OCI-LY7 (cell line): ENCODE measurements around the gene RNF208. TPM values are rescaled to one million over a fixed set of nuclear protein-coding genes. Genes with fewer than 3 reads are reported as not detected.
A peak's percentile ranks its signal among the peaks of the same experiment; 100 is the strongest.

Source experiments
- BruUV-seq: library from RNA; stranded (reverse); fragments of 400-500 nt; replicated peaks from 2 replicates; lab custom pipeline; 2021; lab: Mats Ljungman, UMichigan
- CTCF ChIA-PET: fragments of 300-600 bp; sonication (Branson Sonifier 250); formaldehyde crosslinking; loops from one replicate; lab custom pipeline; 2022; ENCODE audit warnings: antibody characterized with exemption; ENCODE audit not compliant: unreplicated experiment; lab: Charles Lee
- POLR2A ChIA-PET: fragments of 300-600 bp; sonication (Branson Sonifier 250); formaldehyde crosslinking; loops from one replicate; lab custom pipeline; 2022; ENCODE audit warnings: antibody characterized with exemption; lab: Charles Lee
- DNase-seq: peaks from one replicate; pipeline ENCODE4 v3.0.0-alpha.2; 2015; ENCODE audit warnings: low spot score
- H2AFZ ChIP-seq: fragments of 200-600 bp; sonication (generic), shearing (Covaris generic); 2 replicates; pipeline ENCODE4 v1.6.1; 2014; ENCODE audit warnings: mild to moderate bottlenecking, antibody characterized with exemption, low read length, moderate library complexity
- H3K27ac ChIP-seq: fragments of 200-600 bp; sonication (generic); 2 replicates; pipeline ENCODE4 v1.5.1; 2014; ENCODE audit warnings: mixed run types, low read depth, mild to moderate bottlenecking, moderate library complexity, low read length, inconsistent platforms; ENCODE audit not compliant: poor library complexity, severe bottlenecking
- H3K36me3 ChIP-seq: fragments of 200-600 bp; sonication (generic); 2 replicates; pipeline ENCODE4 v1.6.1; 2014; ENCODE audit warnings: mild to moderate bottlenecking, antibody characterized with exemption, low read length, moderate library complexity, mixed read lengths; ENCODE audit not compliant: insufficient read depth
- H3K4me1 ChIP-seq: fragments of 200-600 bp; sonication (generic); 2 replicates; pipeline ENCODE4 v1.5.1; 2014; ENCODE audit warnings: mild to moderate bottlenecking, low read length; ENCODE audit not compliant: insufficient read depth, poor library complexity, severe bottlenecking
- H3K4me2 ChIP-seq: fragments of 200-600 bp; sonication (generic); 2 replicates; pipeline ENCODE4 v1.6.1; 2014; ENCODE audit warnings: mild to moderate bottlenecking, low read length
- H3K4me3 ChIP-seq: fragments of 200-600 bp; sonication (generic); 2 replicates; pipeline ENCODE4 v1.5.1; 2014; ENCODE audit warnings: mild to moderate bottlenecking, low read depth, low read length; ENCODE audit not compliant: poor library complexity, severe bottlenecking
- H3K79me2 ChIP-seq: fragments of 200-600 bp; sonication (generic); 2 replicates; pipeline ENCODE4 v1.6.1; 2016; ENCODE audit warnings: low read depth, mild to moderate bottlenecking, low read length, moderate library complexity, mixed read lengths; ENCODE audit not compliant: insufficient read depth
- H3K9me2 ChIP-seq: fragments of 200-600 bp; sonication (generic); 2 replicates; pipeline ENCODE4 v1.6.1; 2016; ENCODE audit warnings: mild to moderate bottlenecking, low read length, mixed read lengths; ENCODE audit not compliant: insufficient read depth
- H3K9me3 ChIP-seq: fragments of 200-600 bp; sonication (generic); 2 replicates; pipeline ENCODE4 v1.6.1; 2014; ENCODE audit warnings: mild to moderate bottlenecking, mixed run types, low read length, mixed read lengths
- H4K20me1 ChIP-seq: fragments of 200-600 bp; sonication (generic); 2 replicates; pipeline ENCODE4 v1.6.1; 2014; ENCODE audit warnings: mild to moderate bottlenecking, antibody characterized with exemption, low read length, moderate library complexity, mixed read lengths; ENCODE audit not compliant: insufficient read depth
- CTCF ChIP-seq: fragments of 200-600 bp; sonication (generic); conservative IDR thresholded peaks from 2 replicates; pipeline ENCODE4 v1.5.1; 2014; ENCODE audit warnings: mild to moderate bottlenecking, antibody characterized with exemption, low read length, moderate library complexity, mixed read lengths
- EZH2phosphoT487 ChIP-seq: fragments of 200-600 bp; sonication (generic); IDR thresholded peaks from 2 replicates; pipeline ENCODE4 v1.6.1; 2018; ENCODE audit warnings: low read depth, borderline replicate concordance, mild to moderate bottlenecking, mixed run types, antibody characterized with exemption, low read length, moderate library complexity, mixed read lengths
- intact Hi-C: fragments of 100-400 bp; cut with micrococcal nuclease; formaldehyde crosslinking; loops from one replicate; pipeline ENCODE4 v1.10.0; 2022; ENCODE audit not compliant: unreplicated experiment
- total RNA-seq, 2 experiments: library from RNA; depleted of rRNA in 1 of 2; stranded (reverse); fragments of >200 nt in 1 of 2; shearing (Covaris generic) in 1 of 2; gene quantifications; 2 replicates each; pipeline ENCODE4 v1.2.3, GENCODE V29; 2014 to 2022

RNF208 gene
- total RNA-seq, 2 experiments from 2014 or later, result 0.47 to 5.5 TPM

GRCh38 chr9:137242269-137243203 is 20.5 kb upstream of the RNF208 start:
- peak overlapping the region; percentile 98 for H3K4me3 ChIP-seq
- H3K9me2 ChIP-seq, result no peaks in the 10 kb centered on the region
- CTCF ChIA-PET, result no interaction called here
- intact Hi-C loops, result no loop called here
- no TSS peak for BruUV-seq
- H3K4me1 ChIP-seq, result peaks cover 51% of the 10 kb centered on the region
- peaks cover 34% of the 10 kb centered on the region for H3K79me2 ChIP-seq
- no peaks in the 10 kb centered on the region for H3K9me3 ChIP-seq
- POLR2A ChIA-PET, result interaction anchor here (1.5 kb wide), 1 partner anchor 11 kb away, joined by 7 read pairs; no protein-coding TSS in a partner anchor
- TF ChIP-seq CTCF (no peak), EZH2phosphoT487 (no peak)
- H3K4me2 ChIP-seq, result peak overlapping the region; percentile 99
- peaks cover 14% of the 10 kb centered on the region for H4K20me1 ChIP-seq
- DNase-seq, result no peak
- H3K27ac ChIP-seq, result peak overlapping the region; percentile 39
- H2AFZ ChIP-seq, result no peak overlapping the region
- H3K36me3 ChIP-seq, result peaks cover 28% of the 10 kb centered on the region

- no TSS peak for BruUV-seq
- DNase-seq, result peak; percentile 55
- peaks cover 34% of the 10 kb centered on the region for H3K79me2 ChIP-seq
- POLR2A ChIA-PET, result interaction anchor here (1.0 to 3.3 kb wide), 6 partner anchors 12 to 174 kb away, joined by 3 to 26 read pairs (median 3); partner anchors contain the start of genes NELFB and SAPCD2
- intact Hi-C loops, result loop anchor here (1.0 to 2.0 kb wide), 2 partner anchors 14 to 35 kb away; partner anchors contain the start of genes NELFB and TOR4A
- peak overlapping the region; percentile 99 for H3K4me2 ChIP-seq
- peaks cover 28% of the 10 kb centered on the region for H3K36me3 ChIP-seq
- TF ChIP-seq EZH2phosphoT487 (no peak), CTCF (no peak)
- H3K4me3 ChIP-seq, result peak overlapping the region; percentile 98
- CTCF ChIA-PET, result interaction anchor here (1.0 kb wide), 1 partner anchor 105 kb away, joined by 3 read pairs; no protein-coding TSS in a partner anchor
- peaks cover 54% of the 10 kb centered on the region for H3K4me1 ChIP-seq
- H4K20me1 ChIP-seq, result peaks cover 14% of the 10 kb centered on the region
- peak overlapping the region; percentile 44 for H3K27ac ChIP-seq
- H3K9me2 ChIP-seq, result no peaks in the 10 kb centered on the region
- H3K9me3 ChIP-seq, result no peaks in the 10 kb centered on the region
- no peak overlapping the region for H2AFZ ChIP-seq
Measured at GRCh38 chr9:137241490-137242268, 19.6 kb upstream of the RNF208 start.
